ENCODE results near the gene ZNF362.
A peak's percentile ranks its signal among the peaks of the same experiment; 100 is the strongest.

The ZNF362 gene

DNA sequence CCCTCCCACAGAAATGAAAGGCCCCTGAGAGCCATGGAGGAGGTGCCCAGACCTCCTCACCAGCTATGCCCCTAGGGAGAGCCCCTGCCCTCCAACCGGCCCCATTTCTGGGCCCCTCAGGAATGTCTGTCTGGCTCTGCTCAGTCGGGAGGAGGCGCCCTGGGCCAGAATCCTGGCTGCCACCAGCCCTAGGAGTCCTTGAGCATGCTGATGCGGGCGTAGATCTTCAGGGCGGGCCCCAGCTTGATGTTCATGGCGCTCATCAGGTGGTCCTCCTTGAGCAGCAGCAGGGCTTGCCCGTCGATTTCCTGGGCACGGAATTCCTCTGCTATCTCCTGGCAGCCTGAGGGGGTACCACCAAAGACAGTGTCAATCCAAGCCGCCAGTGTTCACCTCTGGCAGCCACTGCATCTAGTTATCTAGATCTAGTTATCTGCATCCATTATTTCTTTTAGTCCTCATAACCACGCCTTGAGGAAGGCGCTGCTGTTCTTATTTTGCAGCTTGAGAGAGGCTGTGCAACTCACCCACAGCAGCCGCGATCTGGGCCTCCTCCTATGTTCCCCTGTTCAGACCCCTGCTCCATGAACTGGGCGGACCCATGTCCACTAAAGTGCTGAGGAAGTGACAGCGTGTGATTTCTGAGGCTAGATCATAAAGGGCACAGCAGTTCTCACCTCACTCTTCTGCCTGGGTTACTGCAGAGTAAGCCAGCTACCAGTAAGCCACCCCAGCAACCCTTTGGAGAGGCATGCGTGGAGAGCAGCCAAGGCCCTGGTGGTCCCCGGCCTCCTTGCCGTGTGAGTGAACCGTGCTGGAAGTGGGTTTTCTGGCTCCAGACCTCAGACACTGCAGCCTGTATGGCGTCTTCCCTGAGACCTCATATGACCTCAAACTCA lies 68.6 kb downstream of the ZNF362 start:
- DNase-seq (ENCODE audit: low spot score) (no peak), FAIRE-seq (no peak)

DNA sequence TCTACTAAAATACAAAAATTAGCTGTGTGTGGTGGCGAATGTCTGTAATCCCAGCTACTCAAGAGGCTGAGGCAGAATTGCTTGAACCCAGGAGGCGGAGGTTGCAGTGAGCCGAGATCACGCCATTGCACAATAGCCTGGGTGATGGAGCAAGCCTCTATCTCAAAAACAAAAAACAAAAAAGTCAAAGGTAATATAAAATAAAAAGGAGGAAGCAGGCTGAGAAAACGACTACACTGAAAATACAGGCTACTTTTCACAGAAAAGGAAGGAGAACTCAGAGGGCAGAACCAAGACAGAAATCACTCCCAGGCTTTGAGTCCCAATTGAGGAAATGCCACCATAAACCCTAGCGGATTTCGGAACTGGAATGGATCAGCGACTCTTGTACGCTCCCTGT lies 70.5 kb downstream of the ZNF362 start:
- FAIRE-seq (no peak), DNase-seq (ENCODE audit: low spot score) (no peak)

DNA sequence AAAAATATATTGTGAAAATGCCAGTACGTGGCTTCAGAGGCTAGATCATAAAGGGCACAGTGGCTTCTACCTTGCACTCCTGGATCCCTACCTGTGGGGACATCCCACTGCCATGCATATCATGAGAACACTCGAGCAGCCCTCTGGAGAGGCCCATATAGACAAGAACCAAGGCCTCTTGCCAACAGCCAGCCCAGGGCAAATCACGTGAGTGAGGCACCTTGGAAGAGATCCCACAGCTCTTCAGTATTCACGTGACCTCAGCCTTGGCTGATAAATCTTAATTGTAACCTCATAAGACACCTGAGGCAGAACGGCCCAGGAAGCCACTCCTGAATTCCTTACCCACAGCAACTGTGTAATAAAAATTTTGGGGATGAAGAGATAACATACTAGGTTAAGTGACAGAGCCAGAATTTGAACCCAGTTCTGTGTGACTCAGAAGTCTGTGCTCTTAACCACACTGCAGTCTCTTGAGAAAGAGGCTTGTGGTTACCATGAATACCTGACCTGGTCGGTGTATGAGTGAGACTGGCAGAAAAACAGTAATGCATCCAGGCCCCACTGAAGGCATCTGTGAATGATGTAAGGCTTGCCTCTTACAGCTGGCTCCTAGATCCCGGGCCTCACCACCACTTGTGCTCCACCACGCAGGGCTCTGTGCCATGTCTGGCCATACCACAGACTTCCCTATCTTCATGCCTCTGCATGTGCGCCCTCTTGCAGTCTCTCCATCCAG lies 71.5 kb downstream of the ZNF362 start:
- DNase-seq (ENCODE audit: low spot score), result peak; percentile 93
- peak; percentile 95 for FAIRE-seq

DNA sequence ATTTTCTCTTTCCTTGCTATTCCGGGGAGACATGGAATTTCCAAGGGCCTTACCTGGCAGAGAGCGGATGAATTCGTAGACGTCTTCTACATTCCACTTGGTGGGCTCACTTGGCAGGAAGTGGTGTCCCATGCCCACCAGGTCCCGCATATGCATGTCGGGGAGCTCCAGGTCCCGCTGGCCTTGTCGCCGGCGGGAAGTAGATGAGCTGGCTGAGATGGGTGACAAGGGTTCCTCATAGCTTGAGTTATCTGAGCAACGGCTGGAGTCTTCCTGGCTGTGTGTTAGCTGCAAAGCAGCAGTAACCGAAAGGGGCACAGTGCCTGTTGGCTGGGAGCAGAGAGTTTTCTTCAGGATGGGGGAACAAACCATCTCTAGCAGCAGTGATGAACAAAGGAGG lies 72.5 kb downstream of the ZNF362 start:
- DNase-seq (ENCODE audit: low spot score) (no peak), FAIRE-seq (no peak)

DNA sequence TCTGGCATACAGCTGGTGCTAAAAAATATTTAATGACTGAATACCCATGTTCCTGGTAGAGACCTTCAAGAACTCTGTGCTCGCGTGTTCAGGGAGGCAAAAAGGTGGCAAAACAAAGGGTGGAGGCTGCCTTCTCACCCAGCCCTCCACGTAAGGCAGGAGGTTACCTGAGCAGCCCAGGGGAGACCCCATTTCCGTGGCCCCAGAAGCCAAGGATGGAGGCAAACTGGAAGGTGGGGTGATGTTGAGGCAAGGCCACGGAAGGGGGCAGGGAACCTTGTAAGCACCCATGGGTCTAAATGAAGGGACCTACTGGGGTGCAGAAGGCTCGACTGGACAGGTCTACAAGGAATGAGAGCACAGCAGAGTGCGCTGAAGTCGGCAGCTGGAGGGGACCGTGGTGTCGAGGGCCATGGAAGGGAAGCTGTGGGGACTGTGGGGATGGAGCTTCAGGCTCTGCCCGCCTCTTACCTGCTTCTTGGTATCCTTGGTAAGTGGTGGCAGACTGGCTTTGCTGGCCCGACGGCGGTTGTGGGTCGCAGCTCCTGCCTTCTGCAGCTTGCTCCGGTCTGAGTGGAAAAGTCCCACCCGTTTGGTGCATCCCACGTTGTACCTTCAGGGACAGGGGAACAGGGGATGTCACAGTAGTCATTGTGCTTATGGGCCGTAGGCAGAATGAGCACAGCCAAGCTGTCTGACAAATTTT lies 73.5 kb downstream of the ZNF362 start:
- FAIRE-seq (no peak), DNase-seq (ENCODE audit: low spot score) (no peak)

DNA sequence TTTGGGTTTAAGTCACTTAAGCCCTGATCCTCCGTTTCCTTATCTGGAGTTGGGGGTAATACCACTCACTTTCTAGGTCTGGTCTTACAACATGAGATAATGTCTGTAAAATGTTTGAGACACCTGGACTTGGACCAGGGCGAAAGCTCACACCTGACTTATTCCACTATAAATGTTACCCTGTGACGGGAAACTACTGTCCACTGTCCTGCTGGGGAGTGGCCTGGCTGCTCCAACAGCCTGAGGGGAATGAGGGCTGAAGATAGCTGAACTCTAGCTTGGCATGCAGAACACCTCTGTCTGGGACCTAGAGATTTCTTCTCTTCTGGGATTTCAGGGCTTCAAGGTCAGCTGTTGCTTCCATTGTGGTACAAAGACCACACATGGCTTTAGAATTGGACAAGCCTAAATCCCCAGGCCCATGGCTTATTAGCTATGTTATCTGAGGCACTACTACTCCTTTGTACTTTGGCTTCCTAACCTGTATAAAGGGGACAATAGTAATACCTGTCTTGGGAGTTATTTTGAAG lies 74.1 kb downstream of the ZNF362 start:
- DNase-seq (ENCODE audit: low spot score) (no peak), FAIRE-seq (no peak)

DNA sequence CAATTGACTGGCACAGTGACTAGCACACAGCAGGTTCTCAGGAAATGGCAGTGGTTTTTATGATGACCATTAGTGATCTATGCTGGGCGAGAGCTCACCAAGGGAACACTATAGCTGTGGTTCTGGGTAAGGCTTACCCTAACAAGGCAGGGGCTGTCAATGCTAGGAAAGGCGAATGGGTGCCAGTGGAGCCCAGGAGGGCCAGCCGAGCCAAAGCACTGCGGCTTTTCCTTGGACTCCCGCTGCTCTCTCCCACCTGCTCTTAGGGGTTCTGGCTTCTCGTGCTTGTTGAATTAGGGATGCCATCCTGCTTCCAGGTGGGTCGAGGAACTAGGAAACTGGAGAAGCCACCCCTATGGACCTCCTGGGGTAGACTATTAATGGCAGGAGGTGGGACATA lies 74.6 kb downstream of the ZNF362 start:
- no peak for FAIRE-seq
- no peak for DNase-seq (ENCODE audit: low spot score)

DNA sequence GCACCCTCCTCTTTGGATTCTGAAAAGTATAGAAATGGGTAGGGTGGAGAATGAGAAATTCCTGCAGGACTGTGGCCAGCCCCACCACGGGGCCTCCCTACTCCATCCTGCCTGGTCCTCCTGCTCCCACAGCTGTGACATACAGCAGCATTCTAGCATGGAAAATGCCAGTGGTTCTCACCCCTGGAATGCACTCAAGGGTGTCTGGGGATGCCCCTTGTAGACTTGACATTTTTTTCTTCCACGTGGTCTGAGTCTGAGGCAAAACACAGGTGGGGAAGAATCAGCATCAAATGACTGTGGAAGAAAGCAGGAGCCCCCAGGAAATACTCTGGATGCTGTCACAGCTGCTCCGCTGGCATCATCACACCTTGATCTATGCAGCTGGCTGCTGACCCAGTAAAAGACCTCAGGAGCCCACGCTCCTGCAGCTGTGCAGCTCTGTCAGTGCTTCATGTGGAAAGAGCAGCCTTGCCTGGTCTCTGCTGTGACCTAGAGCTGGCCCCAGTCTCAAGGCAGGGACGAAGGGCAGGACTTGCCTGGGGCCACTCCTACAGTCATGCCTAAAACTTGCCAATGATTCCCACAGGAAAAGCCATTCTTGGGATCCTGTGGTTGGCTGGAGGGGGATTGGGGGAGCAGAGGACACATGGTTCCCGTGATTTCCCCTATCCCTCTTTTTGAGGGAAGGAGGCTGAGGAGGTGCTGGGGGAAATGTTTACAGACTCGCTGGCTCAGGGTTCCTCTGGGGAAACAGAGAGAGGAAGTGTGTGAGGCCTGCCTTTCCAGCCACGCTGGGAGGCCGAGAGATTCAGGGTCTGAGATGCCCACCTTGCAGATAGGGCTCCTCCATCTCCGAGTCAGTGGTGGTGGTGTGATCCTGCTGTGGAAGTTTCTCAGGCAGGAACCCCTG lies 75.4 kb downstream of the ZNF362 start:
- FAIRE-seq, result no peak
- no peak for DNase-seq (ENCODE audit: low spot score)

DNA sequence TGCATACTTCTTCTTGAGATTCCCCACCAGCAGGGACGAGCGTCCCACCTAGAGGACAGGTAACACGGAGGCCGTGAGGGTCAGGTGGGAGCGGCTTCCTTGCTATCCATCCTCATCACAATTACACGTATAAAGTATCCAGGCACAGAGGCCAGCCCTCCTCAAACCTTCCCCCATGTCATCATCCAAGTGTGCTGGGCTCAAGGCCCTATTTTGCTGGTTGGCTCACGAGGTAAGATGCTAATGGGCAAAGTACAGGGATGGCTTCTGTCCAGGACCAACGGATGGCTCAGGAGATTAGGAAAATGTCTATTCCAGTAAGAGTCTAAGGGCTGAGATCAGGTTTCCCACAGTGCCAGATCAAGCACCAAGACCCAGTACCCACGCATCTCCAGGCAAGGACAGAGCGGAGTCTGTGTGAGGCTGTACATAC lies 76.1 kb downstream of the ZNF362 start:
- FAIRE-seq, result no peak
- no peak for DNase-seq (ENCODE audit: low spot score)

DNA sequence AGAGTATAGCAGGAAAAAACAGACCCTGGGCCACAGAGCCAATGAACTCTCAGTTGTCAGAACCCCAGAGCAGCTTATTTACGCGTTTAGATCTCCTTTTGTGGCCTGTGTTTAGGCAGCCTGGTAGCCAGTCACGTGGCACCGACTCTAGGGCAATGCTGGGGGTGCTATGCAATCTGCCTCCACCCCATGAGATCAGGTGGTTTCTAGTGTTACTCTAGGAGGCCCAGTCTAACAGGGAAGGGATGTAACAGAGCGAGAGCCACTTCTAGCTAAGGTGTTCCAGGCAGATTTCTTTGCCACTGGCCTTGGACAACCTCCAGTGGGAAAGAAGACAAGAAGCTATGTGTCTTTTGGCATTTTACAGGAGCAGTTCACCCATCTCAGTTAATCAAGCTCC lies 76.6 kb downstream of the ZNF362 start:
- no peak for FAIRE-seq
- DNase-seq (ENCODE audit: low spot score), result no peak

DNA sequence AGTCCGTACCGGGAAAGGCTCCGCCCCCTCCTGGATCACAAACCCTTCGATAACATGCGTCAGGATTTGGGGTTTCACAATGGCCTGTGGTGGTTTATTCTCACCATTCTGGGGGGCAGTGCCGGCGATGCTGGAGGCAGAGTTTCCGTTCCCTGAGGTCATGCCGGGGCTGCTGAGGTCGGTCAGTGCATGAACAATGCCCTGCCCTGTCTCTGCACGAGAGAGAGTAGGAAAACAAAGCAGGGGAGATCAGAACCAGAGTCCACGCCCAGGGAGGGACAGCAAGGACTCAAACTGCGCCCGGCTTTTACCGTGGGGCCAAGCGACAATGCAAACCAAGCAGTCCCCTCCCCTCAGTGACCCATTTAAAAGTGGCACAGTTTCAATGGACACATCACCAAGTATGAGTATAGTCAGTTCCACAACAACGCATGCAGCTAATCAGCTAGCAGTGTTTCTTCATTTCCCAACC lies 77.8 kb downstream of the ZNF362 start:
- FAIRE-seq (no peak), DNase-seq (ENCODE audit: low spot score) (no peak)

DNA sequence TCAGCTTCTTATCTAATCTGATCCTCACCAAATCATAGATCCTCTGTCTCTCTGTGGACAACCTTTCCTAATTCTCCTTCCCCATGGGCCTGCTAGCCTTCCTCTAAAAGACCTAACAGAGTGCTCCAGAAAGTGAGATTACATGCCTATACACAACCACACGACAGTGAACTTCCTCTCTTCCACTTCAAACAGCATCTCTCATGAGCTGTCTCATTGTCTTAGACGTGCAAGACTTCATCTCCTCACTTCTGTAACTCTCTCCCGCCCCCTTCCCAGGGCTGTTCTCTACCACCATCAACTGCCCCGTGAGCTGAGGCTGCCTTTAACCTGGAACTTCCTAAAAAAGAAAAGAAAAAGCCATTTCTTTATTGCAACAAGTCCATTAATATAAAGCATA lies 78.7 kb downstream of the ZNF362 start:
- DNase-seq (ENCODE audit: low spot score) (no peak), FAIRE-seq (no peak)

DNA sequence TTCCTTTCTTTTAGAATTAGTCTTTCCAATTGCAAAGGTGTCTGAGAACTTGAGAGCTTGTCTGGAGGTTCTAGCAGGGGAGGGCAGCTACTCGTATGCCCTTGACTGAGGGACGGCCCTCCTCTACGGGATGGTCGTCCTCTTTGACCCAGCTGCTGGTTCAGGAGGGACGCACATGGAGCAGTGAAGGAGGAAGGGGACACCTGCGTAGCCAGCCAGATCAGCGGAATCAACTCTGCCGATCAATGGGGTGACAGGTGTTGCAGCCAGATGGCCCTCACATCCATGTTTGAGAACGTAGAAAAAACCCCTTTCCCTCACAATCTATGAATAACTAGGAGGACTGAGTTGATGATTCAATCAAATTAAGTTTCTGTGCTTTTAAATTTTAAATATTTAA lies 80.3 kb downstream of the ZNF362 start:
- no peak for FAIRE-seq
- no peak for DNase-seq (ENCODE audit: low spot score)

DNA sequence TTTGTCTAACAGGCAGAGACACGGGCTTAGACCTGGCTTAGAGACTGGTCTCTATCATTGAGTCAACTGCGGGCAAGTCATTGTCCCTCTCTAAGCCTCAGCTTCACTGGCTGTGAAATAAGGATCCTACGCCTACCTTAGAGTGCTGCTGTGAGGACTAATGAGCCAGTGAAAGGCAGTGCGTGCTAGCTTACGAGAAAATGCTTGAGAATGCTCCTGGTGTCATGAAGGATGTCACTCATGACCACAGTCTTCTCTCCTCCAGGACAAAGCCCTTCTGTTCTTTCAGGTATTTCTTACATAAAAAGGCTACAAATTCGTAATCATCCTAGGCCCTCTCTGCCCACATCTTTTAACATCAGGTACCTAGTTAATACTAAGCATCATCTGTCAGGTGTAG lies 81.1 kb downstream of the ZNF362 start:
- no peak for FAIRE-seq
- DNase-seq (ENCODE audit: low spot score), result no peak

DNA sequence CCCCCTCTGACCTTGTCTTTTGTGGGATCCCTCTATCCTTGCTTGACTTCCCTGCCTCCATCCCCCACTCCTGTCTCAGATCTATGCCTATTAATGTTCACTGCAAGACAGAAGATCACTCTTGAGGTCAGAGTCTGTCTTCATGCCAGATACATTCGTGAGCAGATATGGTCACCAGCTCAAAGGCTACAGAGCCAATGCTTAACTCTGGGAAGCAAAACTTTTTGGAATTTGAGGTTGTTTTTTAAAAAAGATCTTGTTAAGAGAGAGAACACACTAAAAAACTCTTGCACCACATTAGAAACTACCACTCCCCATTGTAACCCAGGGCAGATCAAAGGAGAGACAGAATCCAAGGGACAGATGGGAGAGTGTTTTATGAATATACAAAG lies 81.8 kb downstream of the ZNF362 start:
- no peak for FAIRE-seq
- DNase-seq (ENCODE audit: low spot score), result no peak

DNA sequence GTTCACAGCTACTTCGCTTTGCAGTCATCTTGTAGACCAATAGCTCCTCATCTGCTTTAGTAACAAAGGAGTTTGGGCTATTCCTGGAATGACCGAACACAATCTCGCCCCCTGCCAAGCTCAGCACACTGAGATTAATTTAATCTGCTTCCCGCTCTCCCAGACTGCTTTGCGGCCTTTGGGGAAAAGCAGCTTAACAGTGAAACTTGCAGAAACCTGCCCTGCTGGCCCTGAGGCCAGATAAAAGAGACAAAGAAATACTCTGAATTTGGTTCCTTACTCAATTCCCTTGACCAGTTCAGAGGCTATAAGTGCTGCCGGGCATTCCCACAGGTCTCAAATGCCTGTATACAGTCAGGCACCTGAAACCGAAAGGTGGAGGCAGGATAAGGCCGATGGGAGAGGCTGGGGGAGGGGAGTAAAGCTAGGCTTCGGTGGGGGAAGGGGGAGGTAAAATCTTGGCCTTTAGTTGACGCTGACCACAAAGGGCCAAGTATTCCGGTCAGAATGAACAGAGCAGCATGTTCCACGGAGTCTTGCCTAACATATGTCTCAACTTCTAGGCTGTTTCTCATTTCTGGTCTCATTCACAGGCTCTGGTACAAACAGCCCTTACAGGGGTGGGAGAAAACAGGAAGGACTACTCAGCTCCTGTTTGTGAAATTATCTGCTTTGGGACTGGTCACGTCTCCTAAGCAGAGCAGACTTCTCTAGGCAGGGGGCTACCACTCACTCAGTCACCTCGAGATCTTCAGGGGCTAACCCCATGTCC lies 82.3 kb downstream of the ZNF362 start:
- FAIRE-seq, result no peak
- no peak for DNase-seq (ENCODE audit: low spot score)

DNA sequence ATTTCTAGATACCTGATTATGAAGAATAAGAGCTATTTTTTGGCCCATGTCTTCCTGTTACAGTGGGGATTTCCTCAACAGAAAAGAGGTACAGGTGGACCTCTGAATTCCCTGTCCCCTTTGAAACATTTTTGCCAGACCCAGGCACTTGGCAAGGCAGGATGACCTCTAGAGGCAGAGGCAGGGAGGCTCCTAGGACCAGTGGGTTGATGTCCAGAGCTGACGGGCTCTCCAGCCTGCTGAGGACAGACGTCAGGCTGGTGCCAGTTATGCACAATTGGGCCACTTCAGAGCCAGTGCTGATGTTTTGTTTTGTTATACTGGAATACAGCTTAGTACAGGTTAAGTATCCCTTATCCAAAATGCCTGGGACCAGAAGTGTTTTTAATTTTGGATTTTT lies 83.1 kb downstream of the ZNF362 start:
- no peak for FAIRE-seq
- DNase-seq (ENCODE audit: low spot score), result no peak

DNA sequence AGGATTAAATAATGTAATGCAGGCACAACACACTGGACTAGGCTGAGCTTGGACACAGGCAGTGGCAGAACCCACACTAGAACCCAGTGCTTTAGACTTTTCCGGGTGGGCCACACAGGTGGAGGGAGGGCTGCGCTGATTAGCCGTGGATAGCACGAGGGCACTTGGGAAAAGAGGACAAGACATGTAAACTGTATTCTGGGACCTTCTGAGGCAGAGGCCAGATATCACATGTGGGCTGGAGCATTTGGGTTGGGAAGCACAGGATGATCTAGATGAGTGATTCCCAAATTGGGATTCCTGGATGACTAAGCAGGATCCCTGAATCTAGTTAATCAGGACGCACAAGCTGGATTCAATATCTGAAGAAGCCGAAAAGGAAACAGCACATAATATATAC lies 84.9 kb downstream of the ZNF362 start:
- DNase-seq (ENCODE audit: low spot score) (no peak), FAIRE-seq (no peak)

DNA sequence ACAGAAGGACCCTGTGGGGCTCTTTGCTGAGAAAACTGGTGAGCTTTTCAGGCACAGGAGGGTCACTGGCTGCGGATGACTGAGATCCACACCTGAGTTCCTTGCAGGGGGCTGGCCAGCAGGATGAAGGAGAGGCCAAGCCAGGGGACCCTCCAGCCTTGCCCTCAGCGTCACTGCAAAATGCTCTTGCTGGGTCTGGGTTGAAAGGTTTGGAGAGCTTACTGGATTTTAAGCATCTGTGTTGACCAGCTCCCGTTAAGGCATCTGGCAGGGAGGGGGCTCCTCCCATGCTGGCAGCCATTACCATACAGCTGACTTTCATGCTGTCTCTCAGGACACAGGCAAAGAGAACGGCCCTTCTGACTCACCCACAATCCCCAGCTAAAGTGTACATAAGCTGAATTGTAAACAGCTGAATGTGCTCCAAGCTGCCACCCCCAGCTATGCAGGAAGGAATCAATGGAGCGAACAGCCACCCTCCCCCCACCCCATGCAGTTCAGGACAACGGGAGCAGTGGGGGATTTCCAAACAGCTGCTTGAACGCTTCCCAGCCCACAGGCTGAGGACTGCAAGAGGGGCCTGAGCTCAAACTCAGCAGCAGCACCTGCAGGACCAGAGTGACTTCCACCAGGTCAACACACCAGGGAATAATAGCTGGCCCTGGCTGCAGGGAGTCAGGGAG lies 85.9 kb downstream of the ZNF362 start:
- DNase-seq (ENCODE audit: low spot score) (peak; percentile 93), FAIRE-seq (peak; percentile 89)
